Activated CD4-positive, alpha-beta T cell treated with anti-CD3 and anti-CD28 coated beads for 24 hours (primary cell): Measurements from ENCODE around the gene ZNF407.
"Not testable (repeated sequence)": the region's sequence is repeated elsewhere in the genome, so short reads cannot be mapped to it uniquely, and the experiment has no call there.

Experiments
- DNase-seq, 2 donors: peaks; one replicate each; pipeline ENCODE4 v3.0.0-alpha.2; 2020; ENCODE audit warnings: low read depth in 2 of 2

Gene ZNF407

GRCh38 chr18:74967979-74968378 lies 370.3 kb downstream of the ZNF407 start:
- DNase-seq, result no peak

GRCh38 chr18:74971358-74971757 lies 373.7 kb downstream of the ZNF407 start:
- DNase-seq, result not testable (repeated sequence)

GRCh38 chr18:74971776-74972175 lies 374.1 kb downstream of the ZNF407 start:
- not testable (repeated sequence) for DNase-seq

- DNase-seq, result no peak
Observed at GRCh38 chr18:74972354-74972753, 374.7 kb downstream of the ZNF407 start.

- DNase-seq, result no peak
Observed at GRCh38 chr18:74975001-74975400, 377.3 kb downstream of the ZNF407 start.

GRCh38 chr18:74976331-74976909 lies 378.8 kb downstream of the ZNF407 start:
- DNase-seq, result no peak

GRCh38 chr18:74977041-74977440 lies 379.4 kb downstream of the ZNF407 start:
- no peak for DNase-seq

GRCh38 chr18:74980669-74981068 lies 383.0 kb downstream of the ZNF407 start:
- DNase-seq, result no peak

- DNase-seq, result no peak
Observed at GRCh38 chr18:74981476-74981875, 383.8 kb downstream of the ZNF407 start.

- no peak for DNase-seq
Observed at GRCh38 chr18:74982946-74983635, 385.4 kb downstream of the ZNF407 start.

- DNase-seq, result no peak
Observed at GRCh38 chr18:74989134-74989533, 391.5 kb downstream of the ZNF407 start.

- DNase-seq, result no peak
Observed at GRCh38 chr18:74990563-74991081, 393.0 kb downstream of the ZNF407 start.

- no peak for DNase-seq
Observed at GRCh38 chr18:74994502-74995418, 397.1 kb downstream of the ZNF407 start.

GRCh38 chr18:74995419-74995736 lies 397.7 kb downstream of the ZNF407 start:
- no peak for DNase-seq

GRCh38 chr18:74996055-74996454 lies 398.4 kb downstream of the ZNF407 start:
- no peak for DNase-seq

GRCh38 chr18:74996996-74997395 lies 399.3 kb downstream of the ZNF407 start:
- no peak for DNase-seq

- DNase-seq, result no peak
Observed at GRCh38 chr18:75000920-75001319, 403.2 kb downstream of the ZNF407 start.

GRCh38 chr18:75003039-75003438 lies 405.4 kb downstream of the ZNF407 start:
- DNase-seq, result no peak

- DNase-seq, result no peak
Observed at GRCh38 chr18:75003764-75004690, 406.4 kb downstream of the ZNF407 start.

GRCh38 chr18:75005626-75006025 lies 408.0 kb downstream of the ZNF407 start:
- DNase-seq, result no peak

GRCh38 chr18:75008186-75008585 lies 410.5 kb downstream of the ZNF407 start:
- no peak for DNase-seq
